ENCODE results near the gene ANKS1B.

GRCh38 chr12:99200711-99201384 is 783.9 kb downstream of the ANKS1B start:
- no peak for TF ChIP-seq POLR2A (IDR thresholded peaks at IDR 0.05; ENCODE audit: low read length)
- no peak for TF ChIP-seq GATA1 (IDR thresholded peaks at IDR 0.05; ENCODE audit: low read depth, low read length)

Measured in erythroblast (primary cell).